PC-3 (cell line): ENCODE results near the gene GABRG3. TPM values are rescaled to one million over a fixed set of nuclear protein-coding genes. Genes with fewer than 3 reads are reported as not detected.

Experiments
- ATAC-seq: fragments of 200-7000 bp; cut with Tn5 transposase; 2 replicates; pipeline ENCODE4 v1.9.1; 2020; ENCODE audit warnings: mild to moderate bottlenecking, moderate library complexity
- BruUV-seq: library from RNA; stranded (reverse); fragments of 400-500 nt; replicated peaks from 2 replicates; lab custom pipeline; 2021; lab: Mats Ljungman, UMichigan
- CTCF ChIA-PET: fragments of 300-600 bp; sonication (Branson Sonifier 250); formaldehyde crosslinking; loops from one replicate; lab custom pipeline; 2022; ENCODE audit warnings: antibody characterized with exemption; lab: Charles Lee
- POLR2A ChIA-PET: fragments of 300-600 bp; sonication (Branson Sonifier 250); formaldehyde crosslinking; loops from one replicate; lab custom pipeline; 2022; ENCODE audit warnings: antibody characterized with exemption; ENCODE audit not compliant: unreplicated experiment; lab: Charles Lee
- DNase-seq: peaks from one replicate; pipeline ENCODE4 v3.0.0-alpha.2; 2015
- H2AFZ ChIP-seq: fragments of 300-600 bp; sonication (generic); 2 replicates; pipeline ENCODE4 v1.6.0; 2016; ENCODE audit warnings: antibody characterized with exemption, low read length
- H3F3A ChIP-seq: fragments of 300-600 bp; sonication (generic); one replicate; pipeline ENCODE4 v1.6.0; 2017; ENCODE audit warnings: antibody characterized with exemption, low read length, control low read depth, mild to moderate bottlenecking; ENCODE audit not compliant: unreplicated experiment
- H3K27ac ChIP-seq: fragments of 300-600 bp; sonication (generic); 2 replicates; pipeline ENCODE4 v1.5.1; 2016; ENCODE audit warnings: mild to moderate bottlenecking, low read length
- H3K27me3 ChIP-seq: fragments of 300-600 bp; sonication (generic); 2 replicates; pipeline ENCODE4 v1.6.1; 2016; ENCODE audit warnings: low read length, mixed read lengths
- H3K36me3 ChIP-seq: fragments of 300-600 bp; sonication (generic); 2 replicates; pipeline ENCODE4 v1.6.1; 2016; ENCODE audit warnings: low read depth, mixed run types, low read length, mixed read lengths
- H3K4me1 ChIP-seq: fragments of 300-600 bp; sonication (generic); 2 replicates; pipeline ENCODE4 v1.5.1; 2016; ENCODE audit warnings: low read length; ENCODE audit not compliant: insufficient read depth
- H3K4me2 ChIP-seq: fragments of 300-600 bp; sonication (generic); 2 replicates; pipeline ENCODE4 v1.6.0; 2016; ENCODE audit warnings: low read length
- H3K4me3 ChIP-seq: fragments of 300-600 bp; sonication (generic); 2 replicates; pipeline ENCODE4 v1.5.1; 2016; ENCODE audit warnings: mild to moderate bottlenecking, low read length, mixed read lengths
- H3K79me2 ChIP-seq: fragments of 300-600 bp; sonication (generic); 2 replicates; pipeline ENCODE4 v1.6.1; 2017; ENCODE audit warnings: low read length, mixed read lengths
- H3K9ac ChIP-seq: fragments of 300-600 bp; sonication (generic); 2 replicates; pipeline ENCODE4 v1.6.0; 2016; ENCODE audit warnings: mild to moderate bottlenecking, low read length
- H3K9me2 ChIP-seq: fragments of 300-600 bp; sonication (generic); replicated peaks from 2 replicates; pipeline ENCODE4 v1.6.1; 2016; ENCODE audit warnings: mixed run types, low read length, mixed read lengths
- H3K9me3 ChIP-seq: fragments of 300-600 bp; sonication (generic); 2 replicates; pipeline ENCODE4 v1.6.1; 2016; ENCODE audit warnings: low read length, mixed read lengths
- H4K20me1 ChIP-seq: fragments of 300-600 bp; sonication (generic); 2 replicates; pipeline ENCODE4 v1.6.1; 2016; ENCODE audit warnings: low read length, mixed read lengths
- CTCF ChIP-seq: fragments of 300-600 bp; sonication (generic); conservative IDR thresholded peaks from 2 replicates; pipeline ENCODE4 v1.5.1; 2017; ENCODE audit warnings: antibody characterized with exemption, low read depth, mild to moderate bottlenecking, low read length
- EZH2 ChIP-seq: fragments of 300-600 bp; sonication (generic); IDR thresholded peaks from one replicate; pipeline ENCODE4 v1.6.1; 2017; ENCODE audit warnings: antibody characterized with exemption, mild to moderate bottlenecking, low read length; ENCODE audit not compliant: unreplicated experiment
- EZH2phosphoT487 ChIP-seq: fragments of 300-600 bp; sonication (generic); IDR thresholded peaks from 2 replicates; pipeline ENCODE4 v1.6.1; 2018; ENCODE audit warnings: mild to moderate bottlenecking, antibody characterized with exemption, low read length, borderline replicate concordance
- intact Hi-C: fragments of 100-400 bp; cut with micrococcal nuclease; formaldehyde crosslinking; loops from 2 replicates; pipeline ENCODE4 v1.9.0; 2023
- total RNA-seq: library from RNA; depleted of rRNA; stranded (reverse); fragments of >200 nt; gene quantifications from 2 replicates; pipeline ENCODE4 v1.2.3, GENCODE V29; 2014

The GABRG3 gene
- total RNA-seq, 1 experiment from 2014 or later: 0.11 TPM

DNA sequence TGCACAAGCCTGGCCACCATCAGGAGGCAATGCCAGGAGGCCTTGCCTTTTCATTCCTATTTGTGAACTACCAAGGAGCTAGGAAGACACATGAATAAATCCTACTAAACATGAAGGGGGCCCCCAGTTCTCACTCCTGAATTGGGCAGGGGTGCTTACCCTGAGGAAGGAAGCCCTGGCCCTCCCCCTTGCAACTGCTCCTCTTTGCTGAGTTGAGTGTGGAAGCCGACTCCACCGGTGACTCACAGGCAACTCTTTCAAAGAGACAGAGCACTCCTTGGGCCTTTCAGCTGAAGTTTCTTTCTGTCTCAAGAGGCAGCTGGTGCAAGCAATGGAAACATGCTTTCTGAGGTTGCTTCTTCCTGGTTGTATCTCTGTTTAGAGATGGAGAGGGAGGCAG, 1.7 kb downstream of the GABRG3 start:
- no peaks in the 10 kb centered on the region for H3F3A ChIP-seq
- H3K4me3 ChIP-seq: no peak overlapping the region
- intact Hi-C loops: no loop called here
- no peaks in the 10 kb centered on the region for H3K36me3 ChIP-seq
- TF ChIP-seq EZH2 (no peak), EZH2phosphoT487 (no peak), CTCF (no peak)
- POLR2A ChIA-PET: no interaction called here
- DNase-seq: no peak
- H3K4me1 ChIP-seq: no peaks in the 10 kb centered on the region
- CTCF ChIA-PET: no interaction called here
- no TSS peak for BruUV-seq
- no peak overlapping the region for H3K9ac ChIP-seq
- no peaks in the 10 kb centered on the region for H3K9me3 ChIP-seq
- H3K27ac ChIP-seq: no peak overlapping the region
- H3K79me2 ChIP-seq: no peaks in the 10 kb centered on the region
- H3K4me2 ChIP-seq: no peak overlapping the region
- no peaks in the 10 kb centered on the region for H4K20me1 ChIP-seq
- H3K27me3 ChIP-seq: peaks cover 22% of the 10 kb centered on the region
- no peak overlapping the region for H2AFZ ChIP-seq
- ATAC-seq: no peak
- no peaks in the 10 kb centered on the region for H3K9me2 ChIP-seq

DNA sequence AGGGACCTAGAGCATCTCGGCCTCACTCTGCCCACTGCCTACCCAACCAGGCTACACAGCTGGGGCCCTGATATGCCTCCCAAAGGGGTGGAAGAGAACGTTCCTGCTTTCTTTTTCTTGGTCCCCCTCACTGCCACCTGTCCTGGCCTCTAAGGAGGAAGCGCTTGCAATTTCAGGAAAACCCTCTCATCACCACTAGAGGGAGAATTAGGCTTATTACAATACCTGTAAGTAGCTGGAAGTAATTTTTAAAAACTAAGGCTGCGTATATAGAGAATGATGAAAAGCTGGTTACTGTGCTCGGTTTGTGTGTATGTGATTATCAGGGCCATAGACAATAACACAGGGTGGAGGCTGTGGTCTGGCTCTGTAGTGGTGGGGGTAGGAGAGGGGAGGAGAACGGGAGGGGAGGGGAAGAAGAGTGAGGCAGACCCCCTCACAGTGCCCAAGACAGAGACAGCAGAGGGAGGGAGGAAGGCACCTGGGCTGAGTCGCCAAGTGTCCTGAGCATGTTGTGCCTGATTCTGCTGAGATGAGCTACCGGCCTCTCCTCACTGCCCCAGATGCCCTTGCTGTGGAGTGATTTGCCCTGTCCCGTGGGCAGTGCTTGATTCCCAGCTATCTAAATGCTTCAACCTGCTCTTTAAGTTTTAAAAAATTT, 3.3 kb downstream of the GABRG3 start:
- Histone ChIP-seq H3K4me3 (no peak overlapping the region), H3K4me1 (no peaks in the 10 kb centered on the region), H4K20me1 (no peaks in the 10 kb centered on the region), H3K79me2 (no peaks in the 10 kb centered on the region), H3K36me3 (no peaks in the 10 kb centered on the region), H2AFZ (no peak overlapping the region), H3F3A (no peaks in the 10 kb centered on the region), H3K27me3 (peaks cover 22% of the 10 kb centered on the region), H3K9me2 (no peaks in the 10 kb centered on the region), H3K9ac (no peak overlapping the region), H3K4me2 (no peak overlapping the region), H3K27ac (no peak overlapping the region), H3K9me3 (no peaks in the 10 kb centered on the region)
- BruUV-seq: no TSS peak
- POLR2A ChIA-PET: no interaction called here
- no peak for TF ChIP-seq EZH2
- no peak for TF ChIP-seq EZH2phosphoT487
- peak; percentile 67 for TF ChIP-seq CTCF
- CTCF ChIA-PET: interaction anchor here (0.7 kb wide), 1 partner anchor 616 kb away, joined by 5 read pairs; no protein-coding TSS in a partner anchor
- intact Hi-C loops: no loop called here
- DNase-seq: peak; percentile 61
- peak; percentile 46; the same call in 1 of the 2 replicates for ATAC-seq

- TF ChIP-seq EZH2phosphoT487 (no peak), EZH2 (no peak), CTCF (no peak)
- no peak overlapping the region for H2AFZ ChIP-seq
Measured at GRCh38 chr15:26981492-26981891, 10.5 kb downstream of the GABRG3 start.

More at GRCh38 chr15:26981492-26981891, 10.5 kb downstream of the GABRG3 start:
- no peak overlapping the region for H3K4me3 ChIP-seq
- intact Hi-C loops: no loop called here
- H3K9me3 ChIP-seq: no peaks in the 10 kb centered on the region
- no peaks in the 10 kb centered on the region for H3K4me1 ChIP-seq
- H3K9ac ChIP-seq: no peak overlapping the region
- no peak overlapping the region for H3K4me2 ChIP-seq
- no TSS peak for BruUV-seq
- no peak overlapping the region for H3K27ac ChIP-seq
- DNase-seq (no peak), ATAC-seq (no peak)
- H3F3A ChIP-seq: no peaks in the 10 kb centered on the region
- ChIA-PET CTCF (no interaction called here), POLR2A (no interaction called here)
- H3K79me2 ChIP-seq: no peaks in the 10 kb centered on the region
- H3K9me2 ChIP-seq: no peaks in the 10 kb centered on the region
- no peaks in the 10 kb centered on the region for H4K20me1 ChIP-seq
- H3K27me3 ChIP-seq: no peaks in the 10 kb centered on the region
- H3K36me3 ChIP-seq: no peaks in the 10 kb centered on the region
